HG03520 (cell line): ENCODE data around the gene PRX.
"Not testable (repeated sequence)": the region's sequence is repeated elsewhere in the genome, so short reads cannot be mapped to it uniquely, and the experiment has no call there.

Experiments used
- ATAC-seq: cut with Tn5 transposase; IDR thresholded peaks from one replicate; pipeline ENCODE4 v1.9.1; 2021; ENCODE audit warnings: mild to moderate bottlenecking, moderate library complexity; ENCODE audit not compliant: unreplicated experiment

PRX gene

GRCh38 chr19:40442328-40443130, 29.4 kb upstream of the PRX start:
- ATAC-seq: no peak

DNA sequence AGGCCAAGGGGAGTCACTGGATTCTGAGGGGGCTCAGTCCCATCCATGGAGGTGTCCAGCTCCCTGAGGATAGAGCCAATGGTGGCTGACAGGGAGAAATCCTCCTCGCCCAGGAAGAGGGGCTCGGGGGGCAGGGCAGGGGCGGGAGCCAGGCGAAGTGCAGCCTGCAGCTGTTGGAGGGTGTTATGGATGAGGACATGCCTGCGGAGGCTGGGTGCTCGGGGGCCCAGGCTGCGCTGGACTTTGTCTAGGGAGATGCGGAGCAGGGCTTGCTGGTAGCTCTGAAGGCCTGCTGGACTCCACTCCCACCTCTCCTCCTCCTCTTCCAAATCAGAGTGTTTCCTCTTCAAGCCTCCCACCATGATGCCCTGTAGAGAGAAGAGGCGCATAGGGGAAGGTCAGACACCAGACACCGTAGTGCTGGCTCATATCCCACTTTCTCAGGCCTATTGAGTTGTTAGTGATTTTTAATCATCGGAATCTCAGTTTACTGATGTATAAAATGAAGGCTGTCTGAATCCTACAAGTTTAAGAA, 28.6 kb upstream of the PRX start:
- ATAC-seq: no peak

- ATAC-seq: no peak
These were observed 25.1 kb upstream of the PRX start for GRCh38 chr19:40438284-40438683.

DNA sequence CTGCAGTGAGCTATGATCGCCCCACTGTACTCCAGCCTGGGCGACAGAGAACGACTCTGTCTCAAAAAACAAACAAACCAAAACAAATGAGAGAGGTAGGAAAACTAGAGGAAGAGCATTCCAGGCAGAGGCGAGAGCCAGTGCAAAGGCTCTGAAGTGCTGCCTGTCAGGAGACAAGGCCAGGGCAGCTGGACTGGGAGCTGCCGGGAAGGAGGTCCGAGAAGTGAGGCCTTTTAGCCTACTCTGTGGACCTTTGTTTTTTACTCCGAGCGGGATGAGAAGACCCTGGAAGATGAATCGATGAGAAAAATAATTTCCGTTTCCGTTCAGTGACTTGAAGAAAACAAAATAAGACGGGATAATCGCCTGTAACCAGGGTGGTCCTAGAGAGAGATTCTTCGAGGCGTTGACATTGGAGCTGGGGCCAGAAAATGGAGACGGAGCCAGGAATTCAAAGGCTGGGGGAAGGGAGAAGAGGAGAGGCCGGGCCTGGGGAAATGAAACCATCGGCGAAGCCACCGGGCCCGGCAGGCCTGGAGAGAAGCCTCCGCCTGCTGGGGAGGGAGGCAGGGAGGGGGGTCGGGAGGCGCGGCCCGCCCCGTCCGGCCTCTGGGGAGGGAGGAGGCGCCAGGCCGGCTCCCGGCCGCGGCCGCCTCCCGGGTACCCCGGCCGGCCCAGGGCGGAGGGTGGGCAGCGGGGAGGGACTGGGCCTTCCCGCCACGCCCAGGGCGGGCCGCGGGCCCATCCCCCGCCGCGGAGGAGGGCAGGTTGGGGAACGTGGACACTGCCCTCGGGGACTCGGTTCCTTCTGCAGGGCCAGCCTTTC, 20.4 kb upstream of the PRX start:
- no peak for ATAC-seq

- not testable (repeated sequence) for ATAC-seq
These were observed 19.6 kb upstream of the PRX start for GRCh38 chr19:40432760-40433159.

- no peak for ATAC-seq
These were observed 18.5 kb upstream of the PRX start for GRCh38 chr19:40431698-40432097.

DNA sequence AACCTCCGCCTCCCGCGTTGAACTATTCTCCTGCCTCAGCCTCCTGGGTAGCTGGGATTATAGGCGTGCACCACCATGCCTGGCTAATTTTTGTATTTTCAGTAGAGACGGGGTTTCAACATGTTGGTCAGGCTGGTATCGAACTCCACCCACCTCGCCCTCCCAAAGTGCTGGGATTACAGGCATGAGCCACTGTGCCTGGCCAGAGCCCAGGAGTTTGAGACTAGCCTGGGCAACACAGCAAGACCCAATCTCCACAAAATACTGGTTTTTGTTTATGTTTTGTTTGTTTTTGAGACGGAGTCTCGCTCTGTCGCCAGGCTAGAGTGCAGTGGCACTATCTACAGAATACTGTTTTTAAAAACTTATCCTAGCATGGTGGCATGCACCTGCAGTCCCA, 17.1 kb upstream of the PRX start:
- ATAC-seq: not testable (repeated sequence)

DNA sequence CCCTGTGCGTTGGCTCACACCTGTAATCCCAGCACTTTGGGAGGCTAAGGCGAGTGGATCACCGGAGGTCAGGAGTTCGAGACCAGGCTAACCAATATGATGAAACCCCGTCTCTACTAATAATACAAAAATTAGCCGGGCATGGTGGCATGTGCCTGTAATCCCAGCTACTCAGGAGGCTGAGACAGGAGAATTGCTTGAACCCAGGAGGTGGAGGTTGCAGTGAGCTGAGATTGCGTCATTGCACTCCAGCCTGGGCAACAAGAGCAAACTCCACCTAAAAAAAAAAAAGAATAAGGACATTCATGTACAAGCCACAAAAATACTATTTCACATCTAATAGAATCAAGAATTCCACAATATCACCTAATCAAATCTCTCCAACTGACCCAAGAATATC, 15.0 kb upstream of the PRX start:
- ATAC-seq: not testable (repeated sequence)

GRCh38 chr19:40425450-40426287, 12.5 kb upstream of the PRX start, which contains the start of gene SERTAD1:
Gene SERTAD1, minus strand, starts transcription at chr19:40425992. Its CDS starts 2,446 bp downstream, at chr19:40423546.
- ATAC-seq: peak; percentile 80

DNA sequence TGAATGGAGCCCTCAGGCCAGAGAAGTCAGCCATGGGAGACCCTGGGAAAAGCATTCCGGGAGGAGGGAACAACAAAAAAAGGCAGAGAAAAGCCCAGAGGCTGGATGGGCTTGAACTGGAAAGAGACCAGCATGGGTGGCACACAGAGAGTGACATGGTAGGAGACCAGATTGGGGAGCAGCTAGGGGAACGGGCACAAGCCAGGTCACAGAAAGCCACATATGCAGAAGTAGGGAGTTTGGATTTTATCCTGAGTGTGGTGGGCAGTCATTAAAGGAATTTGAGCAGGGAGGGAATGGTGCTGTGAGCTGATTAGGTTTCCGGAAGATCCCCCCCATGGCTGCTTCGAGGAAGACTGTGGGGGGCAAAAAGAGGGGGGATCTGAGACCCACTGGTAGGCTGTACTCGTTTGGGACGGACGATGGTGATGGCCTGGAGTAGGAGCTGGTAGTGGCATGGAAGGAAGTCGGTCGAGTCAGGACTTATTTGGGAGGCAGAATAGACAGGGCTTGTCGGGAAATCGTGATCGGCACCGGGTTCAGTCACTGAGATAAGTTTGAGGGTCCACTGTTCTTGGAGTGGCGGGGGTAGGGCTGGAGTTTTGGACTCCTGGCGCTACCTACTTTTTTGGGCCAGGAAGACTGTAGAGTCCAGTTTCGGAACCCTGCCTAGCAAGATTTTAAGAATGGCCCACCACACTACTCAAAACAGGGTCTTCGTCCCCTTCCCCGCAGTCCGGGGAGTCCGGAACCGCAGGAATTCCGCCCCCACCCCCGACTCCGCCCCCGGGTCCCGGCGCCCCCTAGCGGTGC, 11.7 kb upstream of the PRX start:
- ATAC-seq: no peak

GRCh38 chr19:40423938-40424337, 10.8 kb upstream of the PRX start:
- ATAC-seq: no peak

DNA sequence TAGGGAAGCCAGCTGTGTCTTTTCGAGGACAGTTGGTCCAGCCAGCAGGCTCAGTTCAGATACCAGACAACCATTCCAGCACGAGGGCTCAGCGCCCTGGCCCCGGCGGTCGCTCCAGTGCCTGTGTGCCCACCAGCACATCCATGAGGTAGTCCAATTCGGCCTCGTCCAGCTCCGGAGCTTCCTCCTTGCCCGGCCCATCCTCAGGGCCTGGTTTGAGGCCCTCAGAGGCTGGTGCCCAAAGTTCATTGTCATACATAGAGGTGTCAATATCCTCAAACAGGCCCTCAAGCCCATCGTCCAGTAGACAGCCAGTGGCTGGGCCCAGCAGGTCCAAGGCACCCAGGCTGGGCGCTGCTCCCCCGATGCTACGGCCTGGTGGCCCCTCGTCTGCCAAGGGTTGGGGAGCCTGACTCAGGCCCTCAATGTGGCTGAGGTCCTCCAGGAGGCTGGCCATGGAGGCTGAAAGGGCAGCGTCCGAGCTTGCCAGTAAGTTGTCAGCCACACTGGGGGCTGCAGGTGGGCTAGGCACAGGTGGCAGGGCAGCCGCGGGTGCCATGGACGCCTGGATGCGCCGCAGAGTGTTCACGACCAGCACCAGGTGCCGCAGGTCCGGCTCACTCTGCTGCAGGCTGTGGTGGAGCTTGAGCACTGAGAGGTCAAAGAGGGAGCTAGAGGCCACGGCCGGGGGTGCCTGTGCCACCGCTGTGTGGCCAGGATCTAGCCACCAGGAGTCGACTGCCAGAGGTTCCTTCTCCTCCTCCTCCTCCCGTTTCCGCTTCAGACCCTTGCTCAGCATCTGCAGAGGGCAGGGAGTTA, 9.8 kb upstream of the PRX start:
- ATAC-seq: no peak

DNA sequence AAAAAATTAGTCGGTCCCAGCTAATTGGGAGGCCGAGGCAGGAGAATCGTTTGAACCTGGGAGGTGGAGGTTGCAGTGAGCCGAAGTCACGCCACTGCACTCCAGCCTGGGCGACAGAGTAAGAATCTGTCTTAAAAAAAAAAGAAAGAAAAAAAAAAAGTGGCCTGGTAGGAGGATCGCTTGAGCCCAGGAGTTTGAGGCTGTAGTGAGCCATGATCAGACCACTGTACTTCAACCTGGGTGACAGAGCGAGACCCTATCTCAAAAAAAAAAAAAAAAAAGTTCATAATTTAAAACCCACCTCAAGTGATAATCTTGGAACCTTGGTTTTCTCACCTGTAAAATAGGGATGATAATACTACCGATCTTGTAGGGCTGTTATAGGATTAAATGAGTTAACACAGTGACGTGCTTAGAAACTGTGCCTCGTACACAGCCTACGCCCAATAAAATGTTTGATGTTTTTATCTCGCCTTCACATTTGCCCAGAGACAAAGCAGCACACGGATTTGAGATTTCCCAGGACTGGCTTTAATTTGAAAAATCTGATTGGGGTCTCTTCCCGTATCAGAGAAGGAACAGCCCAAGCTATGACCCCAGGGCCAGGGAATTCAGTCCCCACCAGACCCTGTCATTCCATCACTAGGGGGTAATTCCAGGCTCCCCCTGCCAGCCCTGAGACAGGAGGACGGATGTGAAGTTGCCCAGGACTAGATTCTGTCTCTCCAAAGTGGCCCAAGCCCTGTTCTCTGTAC, 9.0 kb upstream of the PRX start:
- no peak for ATAC-seq

DNA sequence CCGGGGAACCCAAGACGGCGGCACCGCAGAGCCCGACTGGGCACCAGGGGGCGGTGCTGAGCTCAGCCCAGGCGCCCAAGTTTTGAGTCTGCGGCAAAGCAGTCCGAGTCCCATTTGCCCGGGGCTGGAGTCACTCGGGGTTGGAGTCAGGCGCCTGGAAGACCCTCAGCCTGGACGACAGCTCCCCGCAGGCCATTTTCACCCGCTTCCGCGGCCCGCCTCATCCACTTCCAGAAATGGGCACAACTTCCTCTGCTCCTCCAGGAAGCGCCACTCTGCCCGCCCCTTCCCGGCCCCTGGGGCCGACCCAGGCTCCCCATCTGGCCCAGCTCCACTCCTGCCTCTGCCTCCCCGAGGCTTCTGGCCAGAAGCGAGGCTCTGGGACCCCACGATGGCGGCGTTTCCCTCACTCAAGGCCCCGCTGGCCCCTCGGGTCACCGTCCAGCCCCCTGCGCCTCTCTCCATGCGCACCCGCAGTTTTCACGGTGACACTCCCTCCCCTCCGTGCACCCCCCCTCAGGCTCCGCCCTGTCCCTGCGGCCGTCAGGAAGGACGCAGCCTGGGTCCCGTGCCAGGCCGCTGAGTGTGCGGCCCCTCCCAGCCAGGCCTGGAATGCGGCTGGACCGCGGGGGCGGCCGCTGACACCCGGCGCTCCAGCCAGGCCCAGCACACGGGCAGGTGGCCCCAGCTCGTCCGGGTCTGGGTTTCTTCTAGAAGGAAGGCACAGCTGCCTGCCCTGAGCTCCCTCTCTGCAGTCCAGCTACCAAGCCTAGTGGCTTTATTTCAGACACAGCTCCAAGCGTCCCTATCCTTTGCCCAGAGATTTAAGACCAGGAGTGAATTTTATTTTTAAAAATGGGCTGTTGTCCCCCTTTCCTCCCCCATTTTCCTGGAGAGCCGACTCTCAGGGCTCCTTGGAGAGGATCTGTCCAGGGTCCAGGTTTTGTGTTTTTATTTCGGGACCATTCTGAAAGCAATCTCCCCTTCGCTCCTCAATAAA, 7.9 kb upstream of the PRX start:
- ATAC-seq: peak; percentile 32

GRCh38 chr19:40420451-40420765, 7.2 kb upstream of the PRX start:
- no peak for ATAC-seq

GRCh38 chr19:40419780-40420179, 6.6 kb upstream of the PRX start:
- no peak for ATAC-seq

GRCh38 chr19:40419066-40419612, 6.0 kb upstream of the PRX start:
- ATAC-seq: no peak
